A549 (cell line): ENCODE data around the gene PTPN22. TPM values are rescaled to one million over a fixed set of nuclear protein-coding genes. Genes with fewer than 3 reads are reported as not detected.

Source experiments
- ATAC-seq, 2 experiments: fragments of 200-7000 bp in 1 of 2; fragments of >200 bp in 1 of 2; cut with Nextera tagmentation in 1 of 2; cut with Tn5 transposase in 1 of 2; 3 replicates each; pipeline versions ENCODE4 v1.8.0 to v1.9.1; 2018 to 2020; ENCODE audit warnings: mild to moderate bottlenecking in 1 of 2, moderate library complexity in 1 of 2
- CTCF ChIA-PET: fragments of 300-600 bp; sonication (Branson Sonifier 250); formaldehyde crosslinking; extraction: SDS; loops from one replicate; lab custom pipeline; 2021; ENCODE audit warnings: antibody characterized with exemption, inconsistent platforms; lab: Yijun Ruan, JAX
- POLR2A ChIA-PET: fragments of 350-600 bp; formaldehyde crosslinking; extraction: SDS; loops from one replicate; lab custom pipeline; 2021; ENCODE audit warnings: antibody characterized with exemption, inconsistent platforms; lab: Yijun Ruan, JAX
- DNase-seq, 2 experiments: peaks; one replicate each; pipeline versions ENCODE4 v3.0.0 to v3.0.0-alpha.2; 2011 to 2016; ENCODE audit warnings: low read depth in 1 of 2, low spot score in 1 of 2
- FAIRE-seq: peaks from 2 replicates; lab custom pipeline; 2011; peaks lifted over from hg19 to GRCh38; lab: Jason Lieb, UNC
- H3K27ac ChIP-seq, 2 experiments: fragments of >200 bp; sonication (Bioruptor Twin); formaldehyde crosslinking; 3 replicates each; pipeline ENCODE4 v1.5.1; 2016 to 2017
- H3K4me1 ChIP-seq: fragments of >200 bp; sonication (Bioruptor Twin); formaldehyde crosslinking; 3 replicates; pipeline ENCODE4 v1.6.1; 2016
- H3K4me2 ChIP-seq: fragments of >200 bp; sonication (Bioruptor Twin); formaldehyde crosslinking; 3 replicates; pipeline ENCODE4 v1.6.1; 2016
- H3K4me3 ChIP-seq: fragments of >200 bp; sonication (Bioruptor Twin); formaldehyde crosslinking; 3 replicates; pipeline ENCODE4 v1.5.1; 2016
- H3K9me3 ChIP-seq: fragments of >200 bp; sonication (Bioruptor Twin); formaldehyde crosslinking; 3 replicates; pipeline ENCODE4 v1.6.1; 2016
- CBX2 ChIP-seq: fragments of 200-600 bp; sonication (generic); IDR thresholded peaks from 2 replicates; pipeline ENCODE4 v1.6.1; 2016; ENCODE audit warnings: low read depth, mild to moderate bottlenecking, borderline replicate concordance
- CHD2 ChIP-seq: fragments of 150-350 bp; IDR thresholded peaks from 2 replicates; pipeline ENCODE4 v1.6.1; 2014; ENCODE audit warnings: low read length; ENCODE audit not compliant: partially characterized antibody
- CHD4 ChIP-seq: fragments of 200-600 bp; sonication (generic); IDR thresholded peaks from 2 replicates; pipeline ENCODE4 v1.6.1; 2016; ENCODE audit warnings: antibody characterized with exemption, mild to moderate bottlenecking, borderline replicate concordance
- CTCF ChIP-seq: fragments of >200 bp; sonication (Bioruptor Twin); formaldehyde crosslinking; IDR thresholded peaks from 3 replicates; pipeline ENCODE4 v1.5.1; 2016
- E2F6 ChIP-seq: IDR thresholded peaks from 2 replicates; pipeline ENCODE4 v1.6.1; 2012; ENCODE audit warnings: low read depth, borderline replicate concordance
- EHF ChIP-seq: fragments of 250-450 bp; sonication (Bioruptor Pico); IDR thresholded peaks from 2 replicates; pipeline ENCODE4 v1.5.0; 2020; ENCODE audit warnings: mild to moderate bottlenecking
- ELK1 ChIP-seq: fragments of 150-350 bp; IDR thresholded peaks from 2 replicates; pipeline ENCODE4 v1.6.1; 2014; ENCODE audit warnings: low read depth, mild to moderate bottlenecking, low read length
- EP300 ChIP-seq, 2 experiments: fragments of >200 bp; sonication (Bioruptor Twin); formaldehyde crosslinking; IDR thresholded peaks; 2 replicates in 1 of 2; 3 replicates in 1 of 2; pipeline ENCODE4 v1.6.1; 2016 to 2017
- FOSB ChIP-seq: fragments of 250-450 bp; sonication (Bioruptor Pico); IDR thresholded peaks from 2 replicates; pipeline ENCODE4 v1.5.0; 2020; ENCODE audit warnings: mild to moderate bottlenecking, moderate library complexity
- FOSL2 ChIP-seq, 2 experiments: fragments of 450-650 bp in 1 of 2; fragments of >200 bp in 1 of 2; sonication (Bioruptor Twin) in 1 of 2; formaldehyde crosslinking; IDR thresholded peaks; 2 replicates each; pipeline versions ENCODE4 v1.5.0 to v1.6.1; 2016 to 2020; ENCODE audit warnings: mild to moderate bottlenecking in 1 of 2, moderate library complexity in 1 of 2
- HES2 ChIP-seq: fragments of >200 bp; sonication (Bioruptor Twin); formaldehyde crosslinking; IDR thresholded peaks from 2 replicates; pipeline ENCODE4 v1.6.1; 2016
- HMGXB4 ChIP-seq: fragments of 250-450 bp; sonication (Bioruptor Pico); IDR thresholded peaks from 2 replicates; pipeline ENCODE4 v1.5.0; 2021; ENCODE audit warnings: mild to moderate bottlenecking, moderate library complexity, borderline replicate concordance
- KDM1A ChIP-seq: fragments of 200-600 bp; sonication (generic); IDR thresholded peaks from 2 replicates; pipeline ENCODE4 v1.6.1; 2016; ENCODE audit warnings: low read depth, mild to moderate bottlenecking
- KDM5A ChIP-seq: fragments of 200-600 bp; sonication (generic); IDR thresholded peaks from 2 replicates; pipeline ENCODE4 v1.6.1; 2016; ENCODE audit warnings: antibody characterized with exemption, mild to moderate bottlenecking
- MAFK ChIP-seq: fragments of 450-650 bp; IDR thresholded peaks from 2 replicates; pipeline ENCODE4 v1.6.1; 2014; ENCODE audit not compliant: partially characterized antibody
- MAX ChIP-seq: IDR thresholded peaks from 2 replicates; pipeline ENCODE4 v1.6.1; 2012
- NPAS2 ChIP-seq: fragments of 250-450 bp; sonication (Bioruptor Pico); IDR thresholded peaks from 2 replicates; pipeline ENCODE4 v1.8.0; 2022; ENCODE audit warnings: mild to moderate bottlenecking, moderate library complexity, borderline replicate concordance
- PHF8 ChIP-seq: fragments of 200-600 bp; sonication (generic); IDR thresholded peaks from 2 replicates; pipeline ENCODE4 v1.6.1; 2016; ENCODE audit warnings: low read depth, mild to moderate bottlenecking, antibody characterized with exemption, moderate library complexity, borderline replicate concordance
- RCOR1 ChIP-seq: fragments of 150-350 bp; IDR thresholded peaks from 2 replicates; pipeline ENCODE4 v1.6.1; 2014; ENCODE audit warnings: antibody characterized with exemption, low read length, low read depth
- REST ChIP-seq: fragments of 200-600 bp; sonication (generic); IDR thresholded peaks from 2 replicates; pipeline ENCODE4 v1.6.1; 2016; ENCODE audit warnings: antibody characterized with exemption, mild to moderate bottlenecking, moderate library complexity
- RNF2 ChIP-seq: fragments of 200-600 bp; sonication (generic); IDR thresholded peaks from 2 replicates; pipeline ENCODE4 v1.6.1; 2016; ENCODE audit warnings: low read depth, mild to moderate bottlenecking, antibody characterized with exemption, moderate library complexity, borderline replicate concordance
- TP53 ChIP-seq: fragments of 250-450 bp; sonication (Bioruptor Pico); IDR thresholded peaks from 2 replicates; pipeline ENCODE4 v1.5.0; 2021; ENCODE audit warnings: mild to moderate bottlenecking, moderate library complexity
- ZC3H11A ChIP-seq: fragments of 450-650 bp; IDR thresholded peaks from 2 replicates; pipeline ENCODE4 v1.6.1; 2014; ENCODE audit warnings: antibody characterized with exemption, mild to moderate bottlenecking
- WGBS: methylation state at CpG from one replicate; pipeline ENCODE4 v1.1.6; 2017; ENCODE audit errors: missing lambda C conversion rate; 5-methylcytosine and 5-hydroxymethylcytosine counted together
- polyA plus RNA-seq, 4 experiments: library from polyadenylated mRNA; depleted of rRNA in 3 of 4; stranded (reverse); fragments of >200 nt; fragmentation: RNase III in 1 of 4; extraction: RNeasy Plus Mini Kit Qiagen cat#74134 plus additional on column Dnase treatment in 1 of 4; gene quantifications; 2 replicates in 3 of 4; 3 replicates in 1 of 4; pipeline ENCODE4 v1.2.3, GENCODE V29; 2011 to 2017

Gene PTPN22
- polyA plus RNA-seq, 2 of the 4 experiments (the other 2 are of a cell fraction), result not detected

- WGBS, result 93% methylated on average over 2 of the region's 2 CpGs
- no peaks in the 10 kb centered on the region for H3K4me1 ChIP-seq
- FAIRE-seq (no peak), DNase-seq (no peak), ATAC-seq (no peak)
- H3K9me3 ChIP-seq, result no peaks in the 10 kb centered on the region
- no peak overlapping the region for H3K27ac ChIP-seq
- H3K4me2 ChIP-seq, result no peak overlapping the region
- no peak overlapping the region for H3K4me3 ChIP-seq
- POLR2A ChIA-PET, result no interaction called here
- TF ChIP-seq ELK1 (no peak), KDM1A (no peak), CHD4 (no peak), CBX2 (no peak), E2F6 (no peak), EHF (CRISPR knock-in tag) (no peak), ZC3H11A (no peak), TP53 (CRISPR knock-in tag) (no peak), RNF2 (no peak), KDM5A (no peak), CHD2 (no peak), PHF8 (no peak), MAFK (no peak), RCOR1 (no peak), REST (no peak), NPAS2 (no peak), MAX (no peak)
- CTCF ChIA-PET, result interaction anchor here (1.0 kb wide), 1 partner anchor 36 kb away, joined by 3 read pairs; no protein-coding TSS in a partner anchor
Observed at GRCh38 chr1:113818578-113818977, 52.9 kb downstream of the PTPN22 start.

- TF ChIP-seq EP300 (IDR thresholded peaks at IDR 0.05) (no peak), PHF8 (no peak), CTCF (no peak), FOSB (CRISPR knock-in tag) (no peak), ELK1 (no peak), FOSL2 (IDR thresholded peaks at IDR 0.05) (no peak), FOSL2 (CRISPR knock-in tag; IDR thresholded peaks at IDR 0.05) (no peak), HES2 (no peak), HMGXB4 (CRISPR knock-in tag) (no peak), RNF2 (no peak)
- 91% methylated on average over 13 of the region's 15 CpGs for WGBS
- CTCF ChIA-PET, result no interaction called here
- H3K9me3 ChIP-seq, result no peaks in the 10 kb centered on the region
- H3K4me1 ChIP-seq, result peaks cover 20% of the 10 kb centered on the region; the same call in 2 of the 3 replicates
- POLR2A ChIA-PET, result no interaction called here
- ATAC-seq (no peak), FAIRE-seq (no peak), DNase-seq (no peak)
- H3K27ac ChIP-seq, result peak overlapping the region in 1 of 2 experiments; percentile 88; a peak in 2 of 6 replicates
- H3K4me3 ChIP-seq, result no peak overlapping the region
- H3K4me2 ChIP-seq, result peak overlapping the region; percentile 84; the same call in 2 of the 3 replicates
Observed at GRCh38 chr1:113813218-113813617, 58.3 kb downstream of the PTPN22 start.
